GM18498 (cell line): ENCODE results near the gene IL36G.

Source experiments
- ATAC-seq: cut with Tn5 transposase; IDR thresholded peaks from one replicate; pipeline ENCODE4 v1.9.1; 2021; ENCODE audit warnings: mild to moderate bottlenecking, moderate library complexity; ENCODE audit not compliant: unreplicated experiment

IL36G gene

DNA sequence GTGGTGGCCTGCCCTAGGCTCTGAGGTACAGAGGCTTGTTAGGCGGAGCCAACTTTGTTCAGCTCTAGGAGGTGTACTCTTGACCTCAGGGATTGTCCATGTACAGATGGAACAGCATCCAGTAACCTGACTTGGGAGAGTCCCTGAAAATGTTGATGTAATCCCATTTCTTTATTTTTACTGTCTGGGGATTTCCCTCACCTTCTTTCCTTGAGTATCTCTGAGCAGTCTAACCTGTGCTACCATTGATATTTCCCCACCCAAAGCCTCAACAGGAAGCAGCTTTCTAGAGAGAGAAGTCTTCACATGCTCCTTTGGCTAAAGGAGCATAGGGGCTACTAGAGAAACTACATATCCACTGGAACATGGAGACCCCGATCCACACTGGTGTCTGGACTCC lies 37.8 kb downstream of the IL36G start:
- ATAC-seq, result no peak

GRCh38 chr2:113018509-113018908 lies 40.7 kb downstream of the IL36G start:
- no peak for ATAC-seq

DNA sequence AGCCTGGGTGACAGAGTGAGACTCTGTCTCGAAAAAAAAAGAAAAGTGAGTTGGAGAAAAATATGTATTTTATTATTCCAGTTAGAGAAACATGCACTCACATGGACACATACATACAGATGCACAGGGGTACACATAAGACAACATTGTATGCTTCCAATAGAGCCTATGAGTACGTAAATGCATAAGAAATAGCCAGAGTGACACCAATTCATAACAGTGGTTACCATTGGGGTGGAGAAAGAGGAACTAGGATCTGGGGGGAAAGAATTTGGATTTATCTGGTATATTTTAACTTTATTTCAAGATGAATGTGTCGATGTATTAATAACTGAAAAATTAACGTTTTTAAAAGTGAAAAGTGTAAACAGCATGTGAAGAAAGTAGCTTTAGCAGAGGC lies 43.5 kb downstream of the IL36G start:
- no peak for ATAC-seq

GRCh38 chr2:113024764-113025163 lies 47.0 kb downstream of the IL36G start:
- ATAC-seq, result no peak

DNA sequence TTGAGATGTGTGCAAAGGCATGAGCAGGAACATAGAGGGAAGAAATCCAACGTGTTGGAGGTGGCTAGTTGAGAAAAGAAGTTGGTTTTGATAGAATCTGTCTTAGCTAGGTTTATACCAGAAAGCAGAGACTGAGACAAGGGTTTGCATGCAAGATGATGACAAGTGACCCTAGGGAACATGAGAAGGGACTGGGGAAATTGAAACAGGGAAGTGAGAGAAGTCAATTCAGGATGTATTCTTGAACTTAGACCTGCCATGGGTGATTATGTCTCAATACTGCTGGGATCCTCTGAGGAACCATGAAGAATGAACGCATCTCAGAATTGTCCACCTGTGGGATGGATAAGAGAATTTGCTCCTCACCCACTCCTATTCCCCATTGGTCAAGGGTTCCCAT lies 47.9 kb downstream of the IL36G start:
- no peak for ATAC-seq

DNA sequence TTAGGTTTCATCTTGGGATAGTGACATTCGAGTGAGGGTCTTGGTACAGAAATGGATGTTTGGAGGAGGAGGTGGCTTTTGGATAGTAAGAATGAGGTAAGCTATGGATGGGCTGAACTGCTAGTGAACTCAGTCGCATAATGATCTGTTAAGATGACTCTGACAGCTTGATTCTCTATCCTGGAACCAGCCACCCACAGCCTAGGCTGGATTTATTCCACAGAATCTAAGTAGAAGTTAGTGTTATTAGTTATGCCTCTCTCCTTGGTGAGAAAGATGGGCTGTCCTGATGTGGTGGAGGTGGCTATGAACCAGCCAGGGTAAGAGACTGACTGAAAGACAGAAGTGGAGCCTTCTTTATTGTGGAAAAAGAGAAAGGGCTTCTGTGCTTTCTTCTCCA lies 49.9 kb downstream of the IL36G start:
- ATAC-seq, result no peak

DNA sequence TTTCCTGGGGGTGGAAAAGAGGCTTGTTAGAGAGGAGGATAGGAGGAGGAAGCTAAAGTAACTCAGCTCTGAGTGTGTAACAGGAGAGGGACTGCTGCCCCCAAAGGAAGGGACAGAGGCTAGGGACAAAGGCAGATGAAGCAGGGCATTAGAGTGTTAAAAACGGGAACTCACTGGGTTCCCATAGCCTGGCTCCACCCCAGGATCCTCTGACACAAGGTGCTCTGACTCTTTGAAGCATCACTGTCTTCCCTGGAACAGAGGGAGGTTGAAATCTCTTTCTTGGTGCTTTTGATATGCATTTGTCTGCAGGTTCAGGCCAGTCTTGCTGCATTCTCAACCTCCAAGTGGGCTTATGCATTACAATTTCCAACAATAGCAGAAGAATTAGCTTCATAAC lies 50.3 kb downstream of the IL36G start:
- no peak for ATAC-seq

DNA sequence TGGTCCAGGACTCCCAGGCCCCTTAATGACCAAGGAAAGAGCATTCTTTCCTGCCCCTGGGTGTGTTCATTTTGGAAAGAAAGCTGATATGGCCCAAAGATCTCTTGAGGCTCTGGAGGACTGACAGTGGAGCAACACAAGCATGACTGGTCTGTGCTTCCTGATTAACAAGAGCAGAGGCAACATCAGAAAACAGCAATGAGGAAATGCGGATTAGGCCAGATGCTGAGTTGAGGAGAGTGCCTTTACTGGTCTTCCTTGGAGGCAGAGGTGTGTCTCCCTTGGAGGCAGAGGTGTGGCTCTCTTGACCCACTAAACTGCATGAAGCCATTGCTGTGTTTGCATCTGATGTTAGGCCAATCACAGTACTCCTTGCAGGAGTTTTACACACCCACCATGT lies 54.9 kb downstream of the IL36G start:
- no peak for ATAC-seq

GRCh38 chr2:113034016-113034415 lies 56.2 kb downstream of the IL36G start:
- no peak for ATAC-seq
